ENCODE measurements around the gene PTCSC3.

GRCh38 chr14:36215217-36215598, 38.7 kb upstream of the PTCSC3 start:
- TF ChIP-seq, protein P1, sequence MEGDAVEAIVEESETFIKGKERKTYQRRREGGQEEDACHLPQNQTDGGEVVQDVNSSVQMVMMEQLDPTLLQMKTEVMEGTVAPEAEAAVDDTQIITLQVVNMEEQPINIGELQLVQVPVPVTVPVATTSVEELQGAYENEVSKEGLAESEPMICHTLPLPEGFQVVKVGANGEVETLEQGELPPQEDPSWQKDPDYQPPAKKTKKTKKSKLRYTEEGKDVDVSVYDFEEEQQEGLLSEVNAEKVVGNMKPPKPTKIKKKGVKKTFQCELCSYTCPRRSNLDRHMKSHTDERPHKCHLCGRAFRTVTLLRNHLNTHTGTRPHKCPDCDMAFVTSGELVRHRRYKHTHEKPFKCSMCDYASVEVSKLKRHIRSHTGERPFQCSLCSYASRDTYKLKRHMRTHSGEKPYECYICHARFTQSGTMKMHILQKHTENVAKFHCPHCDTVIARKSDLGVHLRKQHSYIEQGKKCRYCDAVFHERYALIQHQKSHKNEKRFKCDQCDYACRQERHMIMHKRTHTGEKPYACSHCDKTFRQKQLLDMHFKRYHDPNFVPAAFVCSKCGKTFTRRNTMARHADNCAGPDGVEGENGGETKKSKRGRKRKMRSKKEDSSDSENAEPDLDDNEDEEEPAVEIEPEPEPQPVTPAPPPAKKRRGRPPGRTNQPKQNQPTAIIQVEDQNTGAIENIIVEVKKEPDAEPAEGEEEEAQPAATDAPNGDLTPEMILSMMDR (IDR thresholded peaks at IDR 0.05): no peak
- no peak for TF ChIP-seq POLR2A (IDR thresholded peaks at IDR 0.05)
- no peak for TF ChIP-seq EP300 (IDR thresholded peaks at IDR 0.05)
